ENCODE data around the gene TGM6. TPM values are rescaled to one million over a fixed set of nuclear protein-coding genes. Genes with fewer than 3 reads are reported as not detected.

The TGM6 gene
- total RNA-seq, 1 donor from 2014 or later, result not detected

DNA sequence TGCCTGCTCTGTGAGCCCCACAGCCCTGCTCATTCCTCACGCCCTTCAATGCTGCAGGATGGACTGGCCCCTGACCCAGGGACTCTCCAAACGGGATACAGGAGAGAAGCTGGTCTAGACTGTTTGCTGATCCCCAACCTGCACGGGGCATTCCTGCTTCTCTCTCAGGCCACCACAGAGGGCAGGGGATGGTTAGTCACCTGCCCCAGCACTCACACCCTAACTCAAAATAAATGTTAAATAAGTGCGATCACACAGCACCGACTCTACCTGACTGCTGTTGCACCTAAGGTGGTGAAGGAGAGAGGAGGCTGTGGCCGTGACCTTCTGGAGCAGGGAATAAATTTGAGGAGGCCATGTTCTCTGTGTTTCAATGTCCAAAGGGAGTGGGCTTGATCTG is 39.9 kb upstream of the TGM6 start:
- no peak for DNase-seq
- H3K27ac ChIP-seq (replicated peaks), result no peak overlapping the region
- peaks cover 61% of the 10 kb centered on the region for H3K27me3 ChIP-seq (ENCODE audit: low read depth)
- peaks cover 5% of the 10 kb centered on the region for H3K9me3 ChIP-seq (replicated peaks)
- no peak overlapping the region for H3K4me3 ChIP-seq
- TF ChIP-seq, protein P1, sequence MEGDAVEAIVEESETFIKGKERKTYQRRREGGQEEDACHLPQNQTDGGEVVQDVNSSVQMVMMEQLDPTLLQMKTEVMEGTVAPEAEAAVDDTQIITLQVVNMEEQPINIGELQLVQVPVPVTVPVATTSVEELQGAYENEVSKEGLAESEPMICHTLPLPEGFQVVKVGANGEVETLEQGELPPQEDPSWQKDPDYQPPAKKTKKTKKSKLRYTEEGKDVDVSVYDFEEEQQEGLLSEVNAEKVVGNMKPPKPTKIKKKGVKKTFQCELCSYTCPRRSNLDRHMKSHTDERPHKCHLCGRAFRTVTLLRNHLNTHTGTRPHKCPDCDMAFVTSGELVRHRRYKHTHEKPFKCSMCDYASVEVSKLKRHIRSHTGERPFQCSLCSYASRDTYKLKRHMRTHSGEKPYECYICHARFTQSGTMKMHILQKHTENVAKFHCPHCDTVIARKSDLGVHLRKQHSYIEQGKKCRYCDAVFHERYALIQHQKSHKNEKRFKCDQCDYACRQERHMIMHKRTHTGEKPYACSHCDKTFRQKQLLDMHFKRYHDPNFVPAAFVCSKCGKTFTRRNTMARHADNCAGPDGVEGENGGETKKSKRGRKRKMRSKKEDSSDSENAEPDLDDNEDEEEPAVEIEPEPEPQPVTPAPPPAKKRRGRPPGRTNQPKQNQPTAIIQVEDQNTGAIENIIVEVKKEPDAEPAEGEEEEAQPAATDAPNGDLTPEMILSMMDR (IDR thresholded peaks at IDR 0.05; ENCODE audit: borderline replicate concordance), result no peak
- intact Hi-C loops (cut with micrococcal nuclease), result no loop called here
- no peaks in the 10 kb centered on the region for H3K4me1 ChIP-seq
- H3K36me3 ChIP-seq, result no peaks in the 10 kb centered on the region

DNA sequence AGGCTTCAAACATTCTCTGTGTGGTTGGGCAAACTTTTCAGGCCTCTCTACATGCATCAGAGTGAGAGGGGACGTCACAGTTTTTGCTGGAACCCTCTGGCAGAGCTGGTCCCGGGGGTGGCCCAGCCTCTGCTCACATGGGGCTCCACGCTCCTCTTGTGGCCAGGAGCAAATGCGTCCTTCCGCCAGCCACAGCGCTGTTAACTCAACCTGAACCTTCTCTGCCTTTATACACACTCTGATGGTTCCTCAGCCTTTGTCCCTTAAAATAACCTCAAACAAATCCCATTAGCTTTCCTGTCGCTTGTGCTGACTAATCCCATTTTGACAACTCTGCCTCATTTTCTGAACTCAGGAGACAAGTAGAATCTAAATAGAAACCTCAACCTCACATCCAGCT is 39.4 kb upstream of the TGM6 start:
- Histone ChIP-seq H3K9me3 (replicated peaks) (peaks cover 5% of the 10 kb centered on the region), H3K27ac (replicated peaks) (no peak overlapping the region), H3K27me3 (ENCODE audit: low read depth) (peaks cover 66% of the 10 kb centered on the region), H3K4me3 (no peak overlapping the region), H3K36me3 (no peaks in the 10 kb centered on the region), H3K4me1 (no peaks in the 10 kb centered on the region)
- no peak for DNase-seq
- TF ChIP-seq, protein P1 (IDR thresholded peaks at IDR 0.05; ENCODE audit: borderline replicate concordance), result no peak
- intact Hi-C loops (cut with micrococcal nuclease), result no loop called here

DNA sequence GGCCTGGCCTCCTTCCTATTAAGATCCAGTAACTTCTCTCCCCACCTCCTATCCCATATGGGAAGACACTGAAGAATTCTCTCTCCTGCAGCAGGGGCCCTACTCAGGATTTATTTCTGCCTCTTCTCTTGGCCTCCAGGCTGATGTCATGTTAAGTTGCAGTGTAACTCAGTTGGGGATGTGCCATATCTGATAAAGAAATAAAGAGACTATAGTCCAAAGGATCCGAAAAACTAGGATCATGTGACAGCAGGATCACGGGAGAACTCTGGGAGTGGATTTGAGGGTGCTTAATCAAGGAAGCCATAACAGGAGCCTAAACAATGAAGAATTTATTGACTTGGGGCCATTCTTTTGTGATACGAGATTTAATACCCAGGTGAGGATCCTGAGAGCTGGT is 38.5 kb upstream of the TGM6 start:
- intact Hi-C loops (cut with micrococcal nuclease), result no loop called here
- TF ChIP-seq, protein P1 (IDR thresholded peaks at IDR 0.05; ENCODE audit: borderline replicate concordance), result no peak

DNA sequence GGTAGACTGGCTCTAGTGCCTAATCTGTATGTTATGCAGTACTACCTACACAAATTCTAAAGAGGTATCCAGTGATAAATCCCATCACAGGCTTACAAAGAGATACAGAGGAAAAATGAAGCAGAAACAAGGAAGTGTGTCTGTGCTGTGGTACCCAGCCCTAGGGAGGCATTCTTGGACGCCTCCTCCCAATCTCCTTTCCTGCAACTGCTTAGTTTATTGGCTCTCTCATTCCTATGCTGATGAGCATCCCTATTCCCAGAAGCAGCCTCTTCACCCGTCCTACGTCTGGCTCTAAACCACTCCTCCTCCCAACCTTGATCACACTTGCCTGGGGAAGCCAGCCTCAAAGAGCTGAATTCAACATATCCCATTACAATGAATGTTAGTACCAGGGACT is 34.5 kb upstream of the TGM6 start:
- no peak for DNase-seq
- Histone ChIP-seq H3K27ac (replicated peaks) (no peak overlapping the region), H3K9me3 (replicated peaks) (peaks cover 11% of the 10 kb centered on the region), H3K4me3 (no peak overlapping the region), H3K4me1 (no peaks in the 10 kb centered on the region), H3K36me3 (no peaks in the 10 kb centered on the region), H3K27me3 (ENCODE audit: low read depth) (peaks cover 92% of the 10 kb centered on the region)
- intact Hi-C loops (cut with micrococcal nuclease), result no loop called here
- TF ChIP-seq, protein P1 (IDR thresholded peaks at IDR 0.05; ENCODE audit: borderline replicate concordance), result no peak

More for the DNA sequence above, 38.5 kb upstream of the TGM6 start:
- Histone ChIP-seq H3K4me1 (no peaks in the 10 kb centered on the region), H3K9me3 (replicated peaks) (peaks cover 8% of the 10 kb centered on the region), H3K27ac (replicated peaks) (no peak overlapping the region), H3K36me3 (no peaks in the 10 kb centered on the region), H3K27me3 (ENCODE audit: low read depth) (peaks cover 75% of the 10 kb centered on the region), H3K4me3 (no peak overlapping the region)
- no peak for DNase-seq

DNA sequence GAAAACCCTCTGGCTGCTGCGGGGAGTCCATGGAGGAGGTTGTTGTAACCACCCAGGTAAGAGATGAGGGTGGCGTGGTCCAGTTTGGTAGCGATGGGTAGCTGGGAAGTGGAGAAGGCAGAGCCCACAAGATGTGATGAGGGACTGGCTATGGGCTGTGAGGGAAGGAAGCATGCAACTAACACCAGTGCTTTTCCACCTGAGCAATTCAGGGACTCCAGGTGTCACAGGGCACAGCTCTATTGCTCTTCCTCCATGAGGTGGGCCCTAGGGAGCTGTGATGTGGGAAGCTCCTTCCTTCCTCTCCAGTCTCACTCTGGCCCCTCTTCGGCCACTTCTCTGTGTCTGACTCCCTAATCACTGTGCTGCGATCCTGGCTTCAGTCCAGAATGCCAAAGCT is 32.4 kb upstream of the TGM6 start:
- DNase-seq, result no peak
- peaks cover 86% of the 10 kb centered on the region for H3K27me3 ChIP-seq (ENCODE audit: low read depth)
- TF ChIP-seq, protein P1 (IDR thresholded peaks at IDR 0.05; ENCODE audit: borderline replicate concordance), result no peak
- no peaks in the 10 kb centered on the region for H3K36me3 ChIP-seq
- H3K4me3 ChIP-seq, result no peak overlapping the region
- peaks cover 11% of the 10 kb centered on the region for H3K9me3 ChIP-seq (replicated peaks)
- intact Hi-C loops (cut with micrococcal nuclease), result no loop called here
- H3K4me1 ChIP-seq, result no peaks in the 10 kb centered on the region
- no peak overlapping the region for H3K27ac ChIP-seq (replicated peaks)

DNA sequence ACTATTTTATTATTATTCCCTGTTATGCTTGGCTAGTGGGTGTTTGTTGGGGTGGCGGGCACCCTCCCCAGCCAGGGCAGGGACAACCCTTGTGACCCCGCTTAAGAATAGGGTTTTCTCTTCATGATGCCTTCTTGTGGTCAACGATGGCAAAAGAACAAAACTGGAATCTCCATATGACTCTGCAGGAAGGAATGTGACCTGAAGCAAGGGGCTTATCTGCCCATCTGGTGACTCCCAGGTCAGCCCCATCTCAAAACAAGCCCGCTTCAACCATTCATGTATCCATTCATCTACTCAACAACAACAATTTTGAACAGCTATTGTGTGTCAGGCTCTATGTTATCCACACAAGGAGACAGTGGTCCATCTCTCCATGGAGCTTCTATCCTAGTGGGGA is 30.9 kb upstream of the TGM6 start:
- TF ChIP-seq, protein P1 (IDR thresholded peaks at IDR 0.05; ENCODE audit: borderline replicate concordance), result no peak
- peaks cover 81% of the 10 kb centered on the region for H3K27me3 ChIP-seq (ENCODE audit: low read depth)
- H3K4me1 ChIP-seq, result no peaks in the 10 kb centered on the region
- no peak overlapping the region for H3K4me3 ChIP-seq
- no peaks in the 10 kb centered on the region for H3K36me3 ChIP-seq
- DNase-seq, result no peak
- intact Hi-C loops (cut with micrococcal nuclease), result no loop called here
- no peak overlapping the region for H3K27ac ChIP-seq (replicated peaks)
- H3K9me3 ChIP-seq (replicated peaks), result peaks cover 6% of the 10 kb centered on the region
